GM21515 (cell line): ENCODE results near the gene MYH6.
"Not testable (repeated sequence)": the region's sequence is repeated elsewhere in the genome, so short reads cannot be mapped to it uniquely, and the experiment has no call there.

Source experiments
- ATAC-seq: cut with Tn5 transposase; IDR thresholded peaks from one replicate; pipeline ENCODE4 v1.9.1; 2021; ENCODE audit not compliant: unreplicated experiment

MYH6 gene

DNA sequence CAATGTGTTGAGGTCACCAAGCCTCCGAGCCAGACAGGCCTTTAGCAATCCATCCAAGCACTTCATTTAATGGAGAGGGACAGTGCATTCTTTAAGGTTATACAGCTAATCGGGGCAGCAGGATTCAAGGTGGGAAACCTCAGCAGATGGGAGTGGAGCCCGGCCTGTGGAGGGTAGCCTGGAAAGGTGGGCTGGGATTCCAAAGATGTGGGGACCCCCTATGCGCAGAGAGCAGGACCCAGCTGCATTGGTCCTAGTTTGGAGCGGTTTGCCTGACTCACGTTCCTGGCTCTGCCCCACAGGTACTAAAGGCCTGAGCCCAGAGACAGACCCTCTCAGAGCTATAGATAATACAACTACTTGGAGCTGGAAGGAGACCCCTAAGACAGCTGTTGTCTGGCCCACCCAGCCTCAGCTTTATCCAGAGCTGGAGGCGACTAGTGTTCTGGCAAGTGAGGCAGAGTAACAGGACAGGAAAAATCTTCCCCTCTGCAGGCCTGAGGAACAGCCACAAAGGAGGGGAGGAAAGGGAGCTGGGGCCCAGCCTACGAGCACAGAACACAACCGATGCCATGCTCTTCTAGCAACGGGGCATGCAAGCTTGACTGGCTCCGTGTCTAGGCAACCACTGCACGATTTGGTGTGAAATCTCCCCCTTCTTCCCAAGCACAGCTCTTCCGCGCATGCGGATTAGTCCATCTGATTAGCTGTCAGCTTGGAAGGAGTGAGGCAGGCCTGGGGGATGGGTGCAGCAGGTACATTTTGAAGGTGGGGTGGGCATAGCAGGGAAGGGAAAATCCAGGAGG is 28.5 kb upstream of the MYH6 start:
- no peak for ATAC-seq

DNA sequence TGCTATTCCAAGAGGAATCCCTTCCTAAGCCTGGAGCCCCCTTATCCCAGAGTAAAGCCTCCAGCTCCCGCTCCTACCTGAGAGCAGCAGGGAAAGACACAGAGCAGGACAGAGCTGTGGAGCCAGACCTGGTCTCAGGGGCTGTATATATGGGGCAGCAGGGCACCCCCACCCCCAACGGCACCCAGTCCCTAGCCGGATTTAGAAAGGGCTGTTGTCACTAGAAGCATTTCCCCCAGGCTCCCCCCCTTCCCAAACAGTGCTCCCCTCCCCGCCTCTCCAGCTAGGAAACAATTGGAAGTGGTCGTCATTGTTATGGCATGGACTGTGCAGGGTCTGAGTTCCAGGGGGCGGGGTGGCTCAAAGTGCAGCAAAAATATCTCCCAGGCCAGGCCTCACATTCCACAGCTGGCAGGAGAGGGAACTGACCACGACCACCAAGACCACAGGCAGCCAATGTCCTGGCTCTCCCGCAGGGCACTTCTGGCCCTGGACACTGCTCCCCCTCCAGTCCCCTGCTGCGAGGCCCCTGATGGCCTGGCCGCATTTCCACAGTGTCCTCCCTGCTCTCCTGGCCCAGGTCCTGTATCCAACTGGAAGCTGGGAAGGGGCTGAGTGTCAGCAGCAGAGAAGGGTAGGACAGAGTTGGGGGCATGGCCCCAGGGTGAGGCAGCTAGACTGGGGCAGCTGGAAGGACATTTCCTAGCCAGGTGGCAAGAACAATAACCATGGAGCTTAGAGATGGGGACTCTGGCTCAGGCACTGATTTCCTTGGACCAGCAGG is 27.7 kb upstream of the MYH6 start, which contains the start of gene MYH7:
Gene MYH7 (minus strand): TSS at position 118 of the 784 bp plus-strand sequence. CDS start 1,928 bp downstream, outside the sequence.
- ATAC-seq: no peak

DNA sequence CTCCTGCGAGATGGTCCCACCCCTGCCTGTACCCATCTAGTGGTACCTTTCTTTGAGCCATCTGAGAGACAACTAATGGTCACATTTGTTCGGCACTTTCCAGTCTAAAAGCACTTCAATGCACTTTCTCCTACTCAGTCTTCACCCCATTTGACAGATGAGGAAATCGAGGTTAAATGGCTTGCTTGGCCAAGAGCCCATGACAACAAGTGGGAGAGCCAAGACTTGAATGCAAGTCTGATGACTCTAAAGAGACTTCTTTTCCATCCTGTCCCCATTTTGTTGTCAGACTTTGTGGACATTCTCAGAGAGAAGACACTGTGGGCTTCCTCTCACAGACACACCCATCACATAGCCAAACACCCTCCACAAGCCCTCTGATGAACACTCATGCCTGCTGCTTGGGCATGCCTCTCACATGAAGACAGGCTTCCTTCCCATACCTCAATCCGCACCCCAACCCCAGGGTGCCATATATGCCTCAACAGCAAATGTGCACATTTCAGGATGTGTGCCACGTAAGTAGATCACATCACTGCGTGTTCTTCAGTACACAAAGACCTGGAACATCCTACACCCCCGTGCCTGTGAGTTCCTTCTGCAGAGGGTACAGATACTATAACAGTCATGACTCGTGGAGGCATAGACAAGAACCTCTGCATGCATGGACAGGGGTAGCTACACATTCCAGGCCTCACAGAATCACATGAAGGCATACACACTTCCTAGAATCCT is 26.6 kb upstream of the MYH6 start:
- no peak for ATAC-seq

- ATAC-seq: no peak
Measured at GRCh38 chr14:23433457-23433856, 25.4 kb upstream of the MYH6 start.

DNA sequence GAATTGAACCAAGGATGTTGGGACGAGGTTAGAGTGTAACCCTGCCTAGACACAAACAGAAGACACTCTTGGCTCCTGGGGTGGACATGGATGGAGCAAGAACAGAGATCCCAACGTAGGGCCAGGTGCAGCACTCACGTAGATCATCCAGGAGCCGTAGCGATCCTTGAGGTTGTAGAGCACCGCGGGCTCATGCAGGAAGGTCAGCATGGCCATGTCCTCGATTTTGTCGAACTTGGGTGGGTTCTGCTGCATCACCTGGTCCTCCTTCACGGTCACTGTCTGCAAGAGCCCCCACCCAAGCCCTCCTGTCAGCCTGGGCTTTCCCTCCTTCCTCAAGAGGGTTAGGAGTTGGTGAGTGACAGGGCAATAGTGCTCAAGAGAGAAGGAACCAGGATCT is 24.9 kb upstream of the MYH6 start:
- no peak for ATAC-seq

DNA sequence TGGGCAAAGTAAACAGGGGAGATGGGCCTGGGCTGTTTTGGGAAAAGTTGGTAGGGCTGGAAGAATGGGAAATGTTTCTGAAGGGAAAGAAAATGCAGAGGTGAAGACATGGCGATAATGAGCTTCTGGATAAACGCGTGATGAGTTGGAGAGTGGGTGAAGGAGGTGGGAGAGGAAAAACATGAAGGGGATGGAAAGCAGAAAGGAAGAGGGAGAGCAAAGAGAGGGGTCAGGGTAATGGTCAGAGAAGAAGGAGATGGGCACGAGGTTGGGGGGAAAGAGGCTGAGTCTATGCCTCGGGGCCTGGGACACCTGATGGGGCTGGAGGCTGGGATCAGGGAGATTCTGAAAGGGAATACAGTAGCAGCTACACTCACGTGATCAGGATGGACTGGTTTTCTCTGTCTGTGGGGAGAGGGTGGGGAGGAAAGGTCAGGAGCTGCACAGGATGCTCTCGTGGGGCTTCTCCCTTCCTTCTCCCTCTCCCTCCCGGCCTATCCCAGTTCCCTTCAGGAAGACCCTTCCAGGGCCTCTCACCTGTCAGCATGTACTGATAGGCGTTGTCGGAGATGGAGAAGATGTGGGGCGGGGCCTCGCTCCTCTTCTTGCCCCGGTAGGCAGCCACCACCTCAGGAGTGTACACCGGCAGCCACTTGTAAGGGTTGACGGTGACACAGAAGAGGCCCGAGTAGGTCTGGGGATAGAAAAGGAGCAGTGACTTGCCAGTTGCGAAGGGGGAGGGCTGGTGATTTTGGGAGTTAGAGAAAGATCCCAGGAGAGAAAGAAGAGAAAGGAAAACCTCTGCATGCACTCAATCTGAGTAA is 24.2 kb upstream of the MYH6 start:
- no peak for ATAC-seq

GRCh38 chr14:23431486-23431885 is 23.4 kb upstream of the MYH6 start:
- no peak for ATAC-seq

DNA sequence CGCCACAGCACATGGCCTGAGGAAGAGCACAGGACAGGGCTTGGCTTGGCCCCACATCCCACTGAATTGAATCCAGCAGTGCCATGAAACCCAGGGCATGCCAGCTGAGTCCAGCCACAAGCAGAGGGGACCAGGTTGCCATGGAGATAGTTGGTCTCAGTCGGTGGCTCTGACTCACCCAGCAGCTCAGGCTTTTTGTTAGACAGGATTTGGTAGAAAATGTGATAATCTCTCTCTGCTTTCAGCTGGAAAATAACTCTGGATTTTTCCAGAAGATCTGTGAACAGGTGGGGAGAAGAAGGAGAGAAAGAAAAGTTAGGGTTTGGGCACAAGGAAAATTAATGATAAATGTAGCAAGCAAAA is 22.6 kb upstream of the MYH6 start:
- no peak for ATAC-seq

GRCh38 chr14:23430016-23430722 is 22.1 kb upstream of the MYH6 start:
- no peak for ATAC-seq

DNA sequence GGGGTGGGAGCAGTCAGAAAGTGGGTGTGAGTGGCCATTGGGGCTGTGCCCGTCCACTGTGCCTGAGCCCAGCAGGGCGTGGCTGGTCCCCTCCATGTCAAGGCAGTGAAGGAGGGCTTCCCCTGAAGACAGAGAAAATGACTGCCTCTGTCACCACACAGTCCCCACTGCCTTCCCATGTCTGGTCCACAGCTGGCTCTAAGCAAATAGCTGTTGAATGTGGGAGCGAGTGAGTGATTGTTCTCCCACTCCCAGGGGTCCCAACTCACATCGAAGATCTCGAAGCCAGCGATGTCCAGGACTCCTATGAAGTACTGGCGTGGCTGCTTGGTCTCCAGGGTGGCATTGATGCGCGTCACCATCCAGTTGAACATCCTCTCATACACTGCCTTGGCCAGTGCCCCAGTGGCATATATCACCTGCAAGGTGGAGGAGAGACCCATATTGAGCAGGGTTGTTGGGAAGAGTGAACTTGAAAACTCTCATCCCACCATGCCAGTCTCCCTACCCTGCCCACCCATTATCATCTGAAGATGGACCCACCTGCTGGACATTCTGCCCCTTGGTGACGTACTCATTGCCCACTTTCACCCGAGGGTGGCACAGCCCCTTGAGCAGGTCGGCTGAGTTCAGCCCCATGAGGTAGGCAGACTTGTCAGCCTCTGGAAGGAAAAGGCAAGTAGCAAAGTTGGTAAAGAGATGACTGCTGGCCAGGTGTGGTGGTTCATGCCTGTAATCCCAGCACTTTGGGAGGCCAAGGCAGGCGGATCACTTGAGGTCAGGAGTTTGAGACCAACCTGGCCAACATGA is 20.8 kb upstream of the MYH6 start:
- ATAC-seq: no peak

- ATAC-seq: not testable (repeated sequence)
Measured at GRCh38 chr14:23425798-23426197, 17.7 kb upstream of the MYH6 start.

DNA sequence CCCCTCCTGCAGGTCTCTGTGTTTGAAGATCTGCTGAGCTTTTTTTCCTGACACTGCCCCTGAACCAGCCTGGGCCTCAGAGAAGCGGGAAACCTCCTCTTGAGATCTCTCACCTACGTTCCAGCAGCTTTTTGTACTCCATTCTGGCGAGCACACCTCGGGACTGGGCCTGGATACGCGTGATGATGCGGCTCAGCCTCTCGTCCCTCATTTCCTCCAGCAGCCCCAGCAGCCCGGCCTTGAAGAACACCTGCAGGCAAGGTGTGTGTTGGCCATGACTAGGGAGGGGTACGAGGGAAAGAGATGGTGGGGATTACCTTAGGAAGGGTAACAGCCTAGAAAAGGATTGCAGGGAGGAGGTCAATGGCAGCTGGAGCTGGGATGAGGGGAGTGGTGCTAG is 17.1 kb upstream of the MYH6 start:
- ATAC-seq: no peak

GRCh38 chr14:23423657-23424056 is 15.6 kb upstream of the MYH6 start:
- ATAC-seq: no peak

DNA sequence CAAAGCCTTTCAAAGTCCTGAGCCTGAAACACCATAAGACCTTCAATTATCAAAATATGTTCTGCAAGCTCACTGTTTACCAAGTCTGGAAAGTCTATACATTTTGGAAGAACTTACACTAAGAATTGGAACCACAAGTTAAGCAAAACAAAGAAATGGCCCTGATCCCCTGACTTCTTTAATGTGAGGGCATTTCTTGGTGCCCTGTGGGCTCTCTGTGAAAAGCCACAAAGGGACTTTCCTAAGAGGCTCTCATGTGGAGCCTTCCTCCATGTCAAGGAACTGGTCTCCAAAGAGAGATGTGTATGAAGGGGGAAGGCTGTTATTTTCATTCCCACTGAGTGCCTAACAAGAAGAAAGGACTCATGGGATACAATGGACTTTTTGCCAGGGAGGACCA is 13.5 kb upstream of the MYH6 start:
- ATAC-seq: no peak

GRCh38 chr14:23419646-23420045 is 11.6 kb upstream of the MYH6 start:
- not testable (repeated sequence) for ATAC-seq

GRCh38 chr14:23418021-23418420 is 9.9 kb upstream of the MYH6 start:
- ATAC-seq: no peak

DNA sequence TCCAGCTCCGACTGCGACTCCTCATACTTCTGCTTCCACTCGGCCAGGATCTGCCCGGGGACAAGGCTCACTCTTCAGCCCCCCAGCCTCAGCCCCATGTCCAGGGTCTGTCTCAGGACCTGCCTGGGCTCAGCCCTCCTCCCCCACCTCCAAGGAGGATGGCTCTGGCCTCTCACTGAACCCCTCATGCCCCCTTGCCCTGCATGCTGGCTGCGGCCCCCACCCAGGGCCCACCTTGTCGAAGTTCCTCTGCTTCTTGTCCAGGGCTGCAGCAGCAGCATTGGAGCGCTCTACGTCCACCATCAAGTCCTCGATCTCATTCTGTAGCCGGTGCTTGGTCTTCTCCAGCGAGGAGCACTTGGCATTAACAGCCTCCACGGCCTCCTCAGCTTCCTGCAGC is 9.2 kb upstream of the MYH6 start:
- not testable (repeated sequence) for ATAC-seq

DNA sequence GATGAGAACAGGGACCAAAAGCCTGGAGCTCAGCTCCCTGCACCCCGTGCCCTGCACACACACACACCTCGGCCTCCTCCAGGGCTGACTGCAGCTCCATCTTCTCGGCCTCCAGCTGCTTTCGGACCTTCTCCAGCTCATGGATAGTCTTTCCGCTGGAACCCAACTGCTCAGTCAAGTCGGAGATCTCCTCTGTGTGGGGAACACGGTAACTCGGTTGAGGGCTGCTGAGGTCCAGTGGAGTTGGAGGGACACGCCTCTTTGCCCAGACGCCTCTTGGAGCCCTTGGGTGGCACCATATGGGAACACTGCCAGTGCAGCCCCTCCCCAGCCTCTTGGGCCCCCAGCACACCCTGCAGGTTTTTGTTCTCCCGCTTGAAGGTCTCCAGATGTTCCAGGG is 8.7 kb upstream of the MYH6 start:
- ATAC-seq: no peak
